Renal cortex interstitium (tissue), 11 donors: ENCODE measurements around the gene TFR2. TPM values are rescaled to one million over a fixed set of nuclear protein-coding genes. Genes with fewer than 3 reads are reported as not detected.

Source experiments
- DNase-seq, 11 donors: peaks; one replicate each; pipeline ENCODE4 v3.0.0-alpha.2; 2013; ENCODE audit warnings: low read depth in 9 of 11, low spot score in 4 of 11; ENCODE audit errors: extremely low read depth in 1 of 11
- polyA plus RNA-seq, 3 donors: library from polyadenylated mRNA; unstranded; fragments of 120-200 nt; gene quantifications; one replicate each; pipeline ENCODE4 v1.2.1, GENCODE V29; 2013; ENCODE audit not compliant: insufficient read length in 3 of 3

Gene TFR2
- polyA plus RNA-seq, 3 donors: 0.95 to 1.1 (median 0.98) TPM

DNA sequence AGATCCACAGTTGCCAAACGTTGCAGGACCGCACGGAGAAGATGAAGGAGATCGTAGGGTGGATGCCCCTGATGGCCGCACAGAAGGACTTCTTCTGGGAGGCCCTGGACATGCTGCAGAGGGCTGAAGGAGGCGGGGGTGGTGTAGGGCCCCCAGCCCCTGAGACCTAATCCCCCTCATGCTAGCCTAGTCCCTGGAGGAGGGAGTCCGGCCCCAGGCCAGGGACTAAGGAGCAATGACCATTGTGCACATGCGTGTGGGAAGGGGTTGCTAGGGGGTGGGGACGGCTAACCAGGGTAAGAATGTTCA, 40.7 kb downstream of the TFR2 start:
- no peak for DNase-seq

DNA sequence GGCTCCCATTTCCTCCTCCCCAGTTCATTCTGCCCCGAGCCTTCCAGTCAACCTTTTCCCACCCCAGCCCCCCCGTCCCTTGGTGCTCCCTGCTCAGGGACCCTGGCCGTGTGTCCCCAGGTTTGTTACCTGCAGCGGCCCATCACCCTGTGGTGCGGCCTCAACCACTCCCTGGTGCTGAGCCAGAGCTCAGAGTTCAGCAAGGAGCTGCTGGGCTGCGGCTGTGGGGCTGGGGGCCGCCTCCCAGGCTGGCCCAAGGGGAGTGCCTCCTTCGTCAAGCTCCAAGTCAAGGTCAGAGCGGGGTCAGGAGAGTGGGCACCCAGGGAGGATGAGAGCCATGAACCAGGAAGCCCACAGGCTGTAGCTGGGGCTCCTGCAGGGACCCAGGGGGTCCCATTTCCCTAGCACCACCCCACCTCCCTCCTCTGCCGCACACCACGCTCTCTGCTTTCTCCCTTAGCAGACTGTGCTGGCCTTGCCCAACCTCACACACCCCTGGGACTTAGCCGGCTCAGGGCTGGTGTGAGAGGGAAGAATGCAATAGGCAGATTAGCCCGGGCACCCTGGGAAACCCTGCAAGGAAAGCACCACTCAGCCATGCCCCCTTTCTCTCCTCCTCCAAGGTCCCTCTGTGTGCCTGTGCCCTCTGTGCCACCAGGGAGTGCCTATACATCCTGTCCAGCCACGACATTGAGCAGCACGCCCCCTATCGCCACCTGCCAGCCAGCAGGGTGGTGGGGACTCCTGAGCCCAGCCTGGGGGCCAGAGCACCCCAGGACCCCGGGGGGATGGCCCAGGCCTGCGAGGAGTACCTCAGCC, 41.2 kb downstream of the TFR2 start:
- no peak for DNase-seq

DNA sequence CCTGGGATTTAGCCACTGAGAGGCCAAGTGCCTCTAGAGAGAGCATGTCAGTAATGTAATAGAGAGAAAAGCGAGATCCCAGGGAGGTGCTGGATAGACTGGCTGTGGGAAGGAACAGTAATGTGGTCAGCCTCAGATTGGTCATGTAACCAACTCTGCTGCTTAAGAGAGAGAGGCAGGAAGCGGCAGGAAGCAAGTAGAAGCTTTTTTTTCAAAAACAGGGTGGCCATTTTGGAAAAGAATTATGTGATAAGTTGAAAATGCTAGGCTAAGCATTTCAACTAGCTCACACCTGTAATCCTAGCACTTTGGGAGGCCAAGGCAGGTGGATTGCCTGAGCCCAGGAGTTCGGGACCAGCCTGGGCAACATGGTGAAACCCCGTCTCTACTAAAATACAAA, 42.9 kb downstream of the TFR2 start:
- no peak for DNase-seq

DNA sequence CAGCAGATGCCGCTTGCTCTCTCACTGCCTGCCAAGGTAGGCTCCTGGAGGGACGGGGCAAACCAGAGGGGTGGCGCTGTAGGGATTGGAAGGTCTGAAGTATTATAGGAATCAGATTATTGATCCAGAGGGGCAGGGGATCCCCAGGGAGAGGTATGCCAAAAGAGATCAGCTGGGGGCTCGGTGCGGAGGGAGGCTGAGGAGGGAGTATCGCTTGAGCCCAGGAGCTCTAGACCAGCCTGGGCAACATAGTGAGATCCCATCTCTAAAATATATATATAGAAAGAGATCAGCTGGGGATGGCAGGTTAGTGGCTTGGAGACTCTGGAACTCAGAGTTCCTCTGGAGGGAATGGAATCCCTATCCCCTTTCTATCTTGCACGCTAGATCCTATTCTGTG, 46.2 kb downstream of the TFR2 start:
- no peak for DNase-seq

DNA sequence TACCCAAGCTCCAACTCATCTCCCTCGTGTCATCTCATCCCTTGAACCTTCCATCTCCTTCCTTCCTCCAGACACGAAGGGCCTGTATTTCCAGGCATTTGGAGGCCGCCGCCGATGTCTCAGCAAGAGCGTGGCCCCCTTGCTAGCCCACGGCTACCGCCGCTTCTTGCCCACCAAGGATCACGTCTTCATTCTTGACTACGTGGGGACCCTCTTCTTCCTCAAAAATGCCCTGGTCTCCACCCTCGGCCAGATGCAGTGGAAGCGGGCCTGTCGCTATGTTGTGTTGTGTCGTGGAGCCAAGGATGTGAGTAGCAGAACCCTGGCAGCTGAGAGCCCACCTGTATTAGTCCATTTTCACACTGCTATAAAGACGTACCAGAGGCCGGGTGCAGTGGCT, 49.8 kb downstream of the TFR2 start:
- no peak for DNase-seq

DNA sequence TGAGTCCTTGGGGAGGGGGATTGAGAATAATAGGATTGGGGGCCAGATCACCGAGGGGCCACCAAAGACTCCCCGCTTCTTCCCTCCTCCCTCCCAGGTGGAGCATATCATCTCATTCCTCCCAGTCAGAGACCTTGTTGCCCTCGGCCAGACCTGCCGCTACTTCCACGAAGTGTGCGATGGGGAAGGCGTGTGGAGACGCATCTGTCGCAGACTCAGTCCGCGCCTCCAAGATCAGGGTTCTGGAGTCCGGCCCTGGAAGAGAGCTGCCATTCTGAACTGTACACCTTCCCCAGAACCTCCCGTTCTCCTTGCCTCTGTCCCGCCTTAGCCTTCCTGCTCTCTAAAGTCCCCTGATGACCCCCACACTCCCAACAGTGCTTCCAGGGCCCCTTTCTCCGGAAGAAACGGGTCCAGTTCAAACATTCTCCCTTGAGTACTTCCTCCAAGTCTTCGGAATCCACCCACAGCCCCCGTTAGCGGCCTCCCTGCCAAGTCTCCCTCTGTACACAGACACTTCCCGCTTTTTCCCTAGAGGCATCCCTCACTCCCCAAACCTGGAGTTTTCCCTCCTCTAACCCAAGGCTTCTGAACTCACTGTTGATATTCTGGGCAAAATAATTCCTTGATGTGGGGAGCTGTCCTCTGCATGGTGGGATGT, 51.1 kb downstream of the TFR2 start:
- no peak for DNase-seq

DNA sequence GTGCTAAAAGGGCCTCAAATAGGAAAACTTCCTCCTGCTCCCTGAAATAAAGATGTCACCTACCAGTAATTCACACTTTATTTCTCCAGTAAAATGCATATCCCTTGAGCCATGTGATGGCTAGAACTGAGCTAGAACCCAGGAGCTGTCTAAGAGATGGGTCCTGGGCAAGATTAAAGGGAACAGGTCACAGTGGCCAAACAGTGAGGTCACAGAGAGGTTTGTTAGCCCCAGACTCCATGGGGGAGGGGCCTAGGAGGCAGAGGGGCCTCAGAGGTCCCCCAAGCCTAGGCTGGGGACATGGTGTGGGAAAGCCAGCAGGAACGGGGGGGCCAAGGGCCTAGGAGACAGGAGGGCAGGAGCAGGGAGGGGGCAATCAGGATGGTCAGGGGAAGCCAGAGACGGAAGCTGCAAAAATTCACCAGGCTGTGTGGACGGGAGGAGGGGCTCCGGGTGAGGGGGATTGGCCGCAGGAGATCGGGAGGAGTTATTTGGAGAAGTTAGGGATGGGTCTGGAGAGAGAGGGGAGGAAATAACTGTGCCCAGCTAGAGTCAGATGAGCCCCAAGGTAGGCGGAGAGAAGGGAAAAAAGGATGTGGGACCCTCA, 51.9 kb downstream of the TFR2 start:
- DNase-seq: no peak

DNA sequence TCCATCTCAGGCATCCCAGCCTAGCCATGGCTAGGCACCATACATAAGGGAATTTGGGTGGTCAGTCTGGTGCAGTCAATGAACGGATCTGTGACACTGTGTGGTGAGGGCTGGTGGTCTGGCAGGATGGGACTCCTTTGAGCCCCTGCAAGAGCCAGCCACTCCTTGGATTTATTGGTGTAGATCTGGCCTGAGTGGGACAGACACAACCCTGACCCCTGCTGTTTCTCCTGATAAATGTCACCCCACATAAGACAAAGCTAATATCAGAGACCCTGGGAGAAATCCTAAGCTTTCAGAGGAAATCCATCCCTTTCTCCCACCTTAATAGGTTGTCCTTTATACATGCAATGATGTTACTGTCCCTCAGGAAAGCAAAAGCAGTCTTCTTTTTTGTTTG, 52.9 kb downstream of the TFR2 start:
- no peak for DNase-seq

DNA sequence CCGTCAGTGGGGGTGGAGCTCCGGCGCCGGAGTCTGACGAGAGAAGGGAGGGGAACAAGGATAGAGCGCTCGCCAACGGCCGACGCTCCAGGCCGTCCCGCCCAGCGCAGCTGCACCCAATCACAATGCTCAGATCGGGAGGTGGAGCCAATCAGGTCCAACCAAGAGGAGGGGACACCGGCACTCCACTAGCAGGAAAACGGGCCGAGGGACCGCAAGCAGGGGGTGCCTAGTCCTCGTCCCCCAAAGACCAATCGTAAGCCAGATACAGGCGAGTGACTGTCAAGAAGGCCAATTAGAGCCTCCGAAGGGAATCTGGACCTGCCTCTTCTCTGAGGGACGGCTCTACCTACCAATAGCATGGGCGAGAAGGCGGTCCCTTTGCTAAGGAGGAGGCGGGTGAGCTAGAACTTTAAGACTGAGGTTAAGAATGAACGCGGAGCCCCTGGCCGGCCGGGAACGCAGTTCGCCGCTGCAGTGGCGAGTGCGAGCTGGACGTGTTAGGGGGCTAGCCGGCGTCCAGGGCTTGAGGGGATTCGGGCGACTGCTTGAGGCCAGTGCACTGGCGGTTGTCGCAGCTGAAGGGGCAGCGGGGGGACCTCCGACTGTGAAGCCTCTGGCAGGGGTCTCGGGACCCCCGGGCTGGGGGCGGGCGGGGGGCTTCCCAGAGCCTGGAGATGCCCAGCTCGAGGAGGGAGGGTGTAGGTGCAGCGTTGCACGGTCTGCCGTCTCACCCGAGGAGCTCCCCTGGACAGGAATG, 54.9 kb downstream of the TFR2 start, which contains the start of gene FBXO24:
Gene FBXO24 (plus strand): TSS at position 63 of the 760 bp plus-strand sequence. CDS start 298 bp downstream, at position 361.
- peak; percentile 99 to 100 (median 100) for DNase-seq

DNA sequence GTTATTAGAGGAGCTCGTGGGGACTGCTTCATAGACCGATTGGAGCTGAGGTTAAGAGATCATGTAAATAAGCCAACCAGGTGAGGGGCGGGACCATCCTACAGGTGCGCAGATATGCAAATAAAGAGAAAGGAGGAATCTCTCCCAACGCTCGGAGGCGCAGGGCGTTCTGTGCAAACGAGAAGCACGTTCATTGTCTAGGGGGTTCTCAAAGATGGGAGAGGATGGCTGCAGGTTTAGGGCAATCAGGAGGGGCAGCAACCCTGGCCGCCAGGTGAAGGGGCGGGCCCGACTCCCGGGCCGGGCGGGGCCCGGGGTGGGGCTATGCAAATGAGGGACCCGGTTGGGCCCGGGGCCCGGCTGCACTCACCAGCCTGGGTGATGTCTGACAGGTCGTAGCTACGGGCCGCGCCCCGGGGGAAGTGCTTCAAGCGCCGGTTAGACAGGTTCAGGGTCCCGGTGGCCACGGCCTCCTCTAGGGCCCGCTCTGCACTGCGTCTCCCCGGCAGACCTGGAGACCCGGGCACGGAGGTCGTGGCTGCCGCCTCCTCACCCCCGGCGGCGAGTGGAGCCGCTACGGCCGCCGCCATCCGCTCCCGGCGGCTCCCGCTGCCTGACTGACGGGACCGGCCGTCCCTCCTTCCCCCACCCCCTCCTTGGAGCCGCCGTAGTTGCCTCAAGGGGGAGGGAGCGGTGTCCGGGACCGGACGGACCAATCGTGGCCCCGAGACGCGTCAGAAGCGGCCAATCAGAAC, 55.7 kb downstream of the TFR2 start, which contains the start of gene LRCH4:
Gene LRCH4 (minus strand): TSS at position 619 of the 755 bp plus-strand sequence. CDS start 29 bp downstream, at position 590.
- DNase-seq: no peak

DNA sequence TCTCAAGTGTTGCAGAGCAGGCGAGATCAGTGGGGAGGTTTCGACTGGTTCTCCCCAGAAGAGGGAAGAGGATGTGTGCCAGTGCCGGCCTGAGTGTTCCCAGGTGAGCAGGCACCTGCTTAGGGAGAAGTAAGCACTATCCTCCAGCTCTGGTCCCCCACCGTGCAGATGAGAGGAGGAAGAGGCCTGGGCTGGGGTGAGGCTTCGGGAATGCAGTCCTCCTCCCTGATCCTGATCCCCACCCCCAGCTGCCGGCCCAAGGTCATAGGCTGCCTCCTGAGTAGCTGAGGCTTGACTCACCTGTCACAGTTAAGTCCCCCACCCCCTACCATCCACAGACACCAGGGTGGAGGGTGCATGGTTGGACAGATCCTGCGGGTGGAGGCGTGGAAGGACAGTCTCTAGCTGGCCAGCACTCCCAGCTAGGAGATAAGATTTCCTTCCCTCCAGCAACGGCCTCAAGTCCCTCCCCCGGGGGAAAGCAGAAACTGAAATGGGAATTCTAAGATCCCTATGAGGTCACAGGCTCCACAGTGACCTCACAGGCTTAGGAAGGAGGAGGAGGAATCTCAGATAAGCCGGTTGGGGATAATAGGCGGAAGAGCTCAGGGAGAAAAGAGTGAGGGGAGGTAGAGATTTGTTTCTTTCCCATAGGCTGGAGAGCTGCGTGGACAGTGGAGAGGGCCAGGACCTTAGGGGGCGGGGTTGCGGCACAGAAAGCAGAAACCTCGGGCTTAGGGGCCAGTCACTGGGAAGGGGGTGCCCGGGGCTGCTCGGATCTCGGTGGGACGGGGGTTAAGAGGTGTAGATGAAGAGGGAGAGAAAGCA, 56.5 kb downstream of the TFR2 start:
- DNase-seq: no peak

DNA sequence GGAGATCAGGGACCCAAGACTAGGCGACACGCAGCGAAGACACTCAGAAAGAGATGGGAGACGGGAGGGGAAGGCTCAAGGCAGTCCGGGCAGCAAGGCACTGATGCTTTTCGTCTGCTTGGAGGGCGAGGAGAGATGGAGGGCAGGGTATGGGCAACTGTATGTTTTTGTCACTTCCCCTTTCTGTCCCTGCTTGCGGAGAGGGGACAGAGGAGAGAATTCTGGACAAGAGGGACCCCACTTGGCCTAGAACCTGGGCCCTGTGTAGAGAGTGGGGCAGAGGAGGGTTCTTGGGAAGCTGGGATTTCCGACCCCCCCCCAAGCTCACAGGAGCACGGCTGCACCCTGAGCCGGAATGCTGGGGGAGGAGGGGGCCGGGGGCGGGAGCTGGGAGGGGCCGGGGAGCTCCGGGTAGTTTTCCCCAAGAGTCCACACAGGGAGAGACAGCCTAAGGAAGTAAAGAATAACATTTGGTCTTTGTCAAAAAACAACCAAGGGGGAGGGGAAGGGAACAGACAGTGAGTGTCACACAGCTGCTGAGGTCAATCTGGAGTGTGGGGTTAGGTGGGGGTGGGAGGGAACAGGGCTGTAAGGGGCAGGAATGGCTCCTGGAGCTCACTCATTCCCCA, 57.2 kb downstream of the TFR2 start:
- no peak for DNase-seq

DNA sequence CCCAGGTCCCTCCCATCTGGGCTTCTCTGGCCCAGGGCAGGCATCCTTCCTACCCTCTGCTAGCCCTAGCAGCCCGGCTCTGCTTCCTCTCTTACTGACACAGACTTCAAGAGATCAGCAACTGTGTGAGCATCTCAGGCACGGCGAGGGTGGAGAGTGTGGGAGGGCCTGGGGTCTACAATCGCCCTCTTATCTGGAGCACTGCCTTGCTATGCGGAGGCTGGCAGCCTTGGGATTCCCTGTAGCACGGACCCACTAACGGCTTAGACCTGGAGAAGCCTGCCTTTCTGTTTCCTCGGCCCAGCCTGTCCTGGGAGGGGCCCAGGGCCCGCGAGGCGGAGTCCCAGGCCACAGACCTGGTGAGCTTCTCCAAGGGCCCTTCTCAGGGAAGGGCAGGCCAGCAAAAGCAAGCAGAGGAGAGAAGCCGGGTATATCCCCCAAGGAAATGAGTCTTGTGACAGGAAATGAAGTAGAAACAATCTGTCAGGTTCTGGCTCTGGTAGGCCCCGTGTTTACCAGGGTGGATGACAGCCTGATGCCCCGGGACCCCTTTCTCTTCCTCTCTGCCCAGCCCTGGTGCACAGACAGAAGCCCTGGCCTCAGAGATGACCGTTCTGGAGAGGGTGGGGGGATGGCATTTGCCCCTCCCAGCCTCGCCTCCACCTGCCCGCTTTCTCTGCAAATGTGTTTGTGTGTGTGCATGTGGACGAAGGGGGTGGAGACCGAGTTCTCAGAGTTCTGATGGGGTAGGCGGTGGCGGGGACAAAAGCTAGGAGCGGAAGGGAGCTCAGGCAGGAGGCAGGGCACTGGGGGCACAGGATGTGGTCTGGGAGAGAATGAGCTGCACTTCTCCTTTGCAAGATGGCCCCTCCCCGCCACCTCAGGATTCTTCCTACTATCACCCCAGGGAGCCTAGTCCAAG, 58.0 kb downstream of the TFR2 start:
- DNase-seq: no peak

DNA sequence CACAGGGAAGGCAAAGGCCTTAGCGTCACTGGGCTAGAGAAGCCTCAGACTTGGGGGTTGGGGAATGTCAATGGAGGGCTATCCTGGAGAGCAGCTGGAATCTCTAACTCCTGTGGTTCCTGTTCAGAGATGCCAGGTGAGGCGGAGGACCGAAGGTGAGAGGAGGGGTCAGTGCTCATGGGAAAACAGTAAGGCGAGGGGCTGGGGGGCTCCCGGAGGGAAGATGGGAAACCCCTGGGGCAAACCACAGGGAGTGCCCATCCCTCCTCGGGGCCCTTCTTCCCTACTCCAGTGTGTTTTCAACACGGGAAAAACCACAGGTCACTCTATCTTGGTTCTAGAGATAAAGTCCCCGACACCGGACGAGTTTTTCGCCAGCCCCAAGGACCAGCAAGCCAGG, 58.7 kb downstream of the TFR2 start:
- DNase-seq: no peak

DNA sequence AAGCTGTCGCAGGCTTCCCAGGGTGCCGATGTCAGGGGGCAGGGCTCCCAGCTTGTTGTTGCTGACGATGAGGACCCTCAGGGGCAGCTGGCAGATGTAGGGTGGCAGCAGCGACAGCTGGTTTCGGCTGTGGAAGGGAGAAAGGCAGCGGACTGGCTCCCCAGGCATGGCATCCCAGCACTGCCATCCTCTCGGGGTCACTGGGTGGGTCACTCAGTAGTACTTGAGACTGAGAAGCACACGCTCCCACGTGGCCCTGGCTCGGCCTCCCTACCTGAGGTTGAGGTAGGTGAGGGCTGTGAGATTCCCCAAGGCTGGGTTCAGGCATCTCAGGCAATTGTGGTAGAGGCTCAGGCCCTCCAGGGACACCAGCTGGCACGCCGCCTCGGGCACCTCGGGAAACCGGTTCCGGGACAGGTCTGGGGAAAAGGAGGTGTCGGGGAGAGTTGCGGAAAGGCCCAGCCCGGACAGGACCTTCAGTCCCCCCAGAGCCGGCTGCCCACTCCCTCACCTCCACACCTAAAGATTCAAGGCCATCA, 59.2 kb downstream of the TFR2 start:
- DNase-seq: no peak
